Measurements from ENCODE around the gene B3GALT6.

DNA sequence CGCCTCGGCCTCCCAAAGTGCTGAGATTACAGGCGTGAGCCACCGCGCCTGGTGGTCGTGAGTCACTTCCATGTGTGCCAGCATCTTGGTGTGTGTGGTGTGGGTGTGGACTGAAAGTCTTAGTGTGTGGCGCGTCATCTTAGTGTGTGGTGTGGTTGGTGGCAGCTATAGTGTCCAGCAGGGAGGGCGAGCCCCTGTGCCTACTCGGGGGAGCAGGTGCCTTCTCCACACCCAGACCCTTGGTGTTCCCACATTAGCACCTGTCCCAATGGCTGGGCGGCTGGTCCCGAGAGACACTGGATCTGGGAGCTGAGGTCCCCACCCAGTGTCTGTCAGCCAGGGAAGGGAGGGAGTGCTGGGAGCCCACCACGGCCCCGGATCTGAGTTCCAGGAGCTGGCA is 51.0 kb downstream of the B3GALT6 start:
- TF ChIP-seq EZH2 (IDR thresholded peaks at IDR 0.05; ENCODE audit: insufficient read depth, poor library complexity, severe bottlenecking) (no peak), EZH2phosphoT487 (IDR thresholded peaks at IDR 0.05; ENCODE audit: insufficient read depth, low read depth) (no peak)
